HAP-1 (cell line): Measurements from ENCODE around the gene ID3.
"Not testable (repeated sequence)": the region's sequence is repeated elsewhere in the genome, so short reads cannot be mapped to it uniquely, and the experiment has no call there.

Experiments
- DNase-seq, 2 experiments: peaks; one replicate each; pipeline ENCODE4 v3.0.0-alpha.2; 2016 to 2020; ENCODE audit warnings: low spot score in 2 of 2
- H3K27me3 ChIP-seq: fragments of 250-450 bp; sonication (Bioruptor Pico); 2 replicates; pipeline ENCODE4 v1.5.1; 2020; ENCODE audit warnings: low read depth, mild to moderate bottlenecking, moderate library complexity
- H3K36me3 ChIP-seq: fragments of 250-450 bp; sonication (Bioruptor Pico); replicated peaks from 2 replicates; pipeline ENCODE4 v1.5.1; 2020; ENCODE audit warnings: mild to moderate bottlenecking
- H3K4me1 ChIP-seq: fragments of 250-450 bp; sonication (Bioruptor Pico); 2 replicates; pipeline ENCODE4 v1.5.1; 2020; ENCODE audit warnings: mild to moderate bottlenecking
- H3K4me3 ChIP-seq: fragments of 250-450 bp; sonication (Bioruptor Pico); 2 replicates; pipeline ENCODE4 v1.5.1; 2020; ENCODE audit warnings: mild to moderate bottlenecking, moderate library complexity
- H3K9me3 ChIP-seq: fragments of 250-450 bp; sonication (Bioruptor Pico); 2 replicates; pipeline ENCODE4 v1.5.1; 2020; ENCODE audit warnings: mild to moderate bottlenecking, moderate library complexity
- in situ Hi-C: fragments of 300-500 bp; cut with MboI; formaldehyde crosslinking; loops from 3 replicates; pipeline ENCODE4 v1.14.3; 2020; ENCODE audit warnings: low sequenced_read_pairs, inconsistent platforms, mixed read lengths

Gene ID3

GRCh38 chr1:23593556-23594148 is 34.4 kb upstream of the ID3 start:
- H3K9me3 ChIP-seq, result no peaks in the 10 kb centered on the region
- H3K27me3 ChIP-seq, result no peaks in the 10 kb centered on the region
- in situ Hi-C loops, result no loop called here
- H3K36me3 ChIP-seq, result no peaks in the 10 kb centered on the region
- H3K4me3 ChIP-seq, result no peak overlapping the region
- peaks cover 11% of the 10 kb centered on the region for H3K4me1 ChIP-seq
- no peak for DNase-seq

- Histone ChIP-seq H3K4me1 (peaks cover 9% of the 10 kb centered on the region), H3K9me3 (no peaks in the 10 kb centered on the region), H3K4me3 (no peak overlapping the region), H3K27me3 (no peaks in the 10 kb centered on the region), H3K36me3 (no peaks in the 10 kb centered on the region)
- in situ Hi-C loops, result no loop called here
- DNase-seq, result no peak
Observed at GRCh38 chr1:23593042-23593521, 33.8 kb upstream of the ID3 start.

GRCh38 chr1:23592209-23592892 is 33.0 kb upstream of the ID3 start:
- DNase-seq, result no peak
- in situ Hi-C loops, result no loop called here
- no peaks in the 10 kb centered on the region for H3K27me3 ChIP-seq
- H3K4me1 ChIP-seq, result peaks cover 2% of the 10 kb centered on the region
- H3K36me3 ChIP-seq, result no peaks in the 10 kb centered on the region
- H3K9me3 ChIP-seq, result no peaks in the 10 kb centered on the region
- no peak overlapping the region for H3K4me3 ChIP-seq

DNA sequence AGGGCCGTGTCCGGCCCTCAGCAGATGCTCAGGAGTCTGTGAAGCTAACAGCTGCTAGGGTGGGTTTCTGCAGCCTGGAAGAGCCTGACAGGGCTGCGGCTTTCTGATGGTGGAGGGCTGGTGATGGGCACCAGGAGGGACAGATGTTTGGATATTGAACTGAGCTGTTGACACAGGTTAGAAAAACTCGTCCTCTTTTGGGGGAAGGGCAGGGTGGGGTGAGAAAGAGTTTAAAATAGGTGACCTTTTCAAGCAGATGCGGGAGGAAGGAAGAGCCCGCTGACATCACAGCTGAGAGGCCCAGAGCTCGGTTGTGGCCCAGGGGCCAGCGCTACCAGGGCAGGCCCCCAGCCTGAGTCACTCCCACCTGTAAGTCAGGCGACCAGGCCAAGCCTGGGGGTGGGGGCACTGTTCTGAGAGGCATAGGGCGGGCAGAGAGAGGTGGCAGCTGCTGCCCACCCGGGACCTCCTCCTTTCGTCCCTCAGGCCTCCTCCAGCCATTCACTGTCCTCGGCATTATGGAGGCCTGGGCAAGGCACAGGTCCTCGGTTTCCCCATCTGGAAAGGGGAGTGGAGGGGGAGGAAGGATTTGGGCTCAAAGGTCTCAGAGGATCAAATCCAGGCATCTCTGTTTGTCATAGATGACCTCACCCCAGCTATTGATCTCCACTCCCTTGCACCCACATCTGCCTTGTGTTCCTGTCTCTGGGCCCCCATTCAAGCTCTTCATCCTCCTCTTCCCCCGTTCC is 32.3 kb upstream of the ID3 start:
- in situ Hi-C loops, result no loop called here
- DNase-seq, result no peak
- Histone ChIP-seq H3K4me1 (no peaks in the 10 kb centered on the region), H3K9me3 (no peaks in the 10 kb centered on the region), H3K27me3 (no peaks in the 10 kb centered on the region), H3K4me3 (no peak overlapping the region), H3K36me3 (no peaks in the 10 kb centered on the region)

- in situ Hi-C loops, result no loop called here
Observed at GRCh38 chr1:23590058-23590783, 30.9 kb upstream of the ID3 start.

GRCh38 chr1:23589585-23589986 is 30.3 kb upstream of the ID3 start:
- no peak for DNase-seq
- H3K4me3 ChIP-seq, result no peak overlapping the region
- no peaks in the 10 kb centered on the region for H3K9me3 ChIP-seq
- in situ Hi-C loops, result no loop called here
- H3K36me3 ChIP-seq, result no peaks in the 10 kb centered on the region
- H3K27me3 ChIP-seq, result no peaks in the 10 kb centered on the region
- H3K4me1 ChIP-seq, result no peaks in the 10 kb centered on the region

More at GRCh38 chr1:23590058-23590783, 30.9 kb upstream of the ID3 start:
- Histone ChIP-seq H3K4me3 (no peak overlapping the region), H3K27me3 (no peaks in the 10 kb centered on the region), H3K9me3 (no peaks in the 10 kb centered on the region), H3K4me1 (no peaks in the 10 kb centered on the region), H3K36me3 (no peaks in the 10 kb centered on the region)
- DNase-seq, result no peak

DNA sequence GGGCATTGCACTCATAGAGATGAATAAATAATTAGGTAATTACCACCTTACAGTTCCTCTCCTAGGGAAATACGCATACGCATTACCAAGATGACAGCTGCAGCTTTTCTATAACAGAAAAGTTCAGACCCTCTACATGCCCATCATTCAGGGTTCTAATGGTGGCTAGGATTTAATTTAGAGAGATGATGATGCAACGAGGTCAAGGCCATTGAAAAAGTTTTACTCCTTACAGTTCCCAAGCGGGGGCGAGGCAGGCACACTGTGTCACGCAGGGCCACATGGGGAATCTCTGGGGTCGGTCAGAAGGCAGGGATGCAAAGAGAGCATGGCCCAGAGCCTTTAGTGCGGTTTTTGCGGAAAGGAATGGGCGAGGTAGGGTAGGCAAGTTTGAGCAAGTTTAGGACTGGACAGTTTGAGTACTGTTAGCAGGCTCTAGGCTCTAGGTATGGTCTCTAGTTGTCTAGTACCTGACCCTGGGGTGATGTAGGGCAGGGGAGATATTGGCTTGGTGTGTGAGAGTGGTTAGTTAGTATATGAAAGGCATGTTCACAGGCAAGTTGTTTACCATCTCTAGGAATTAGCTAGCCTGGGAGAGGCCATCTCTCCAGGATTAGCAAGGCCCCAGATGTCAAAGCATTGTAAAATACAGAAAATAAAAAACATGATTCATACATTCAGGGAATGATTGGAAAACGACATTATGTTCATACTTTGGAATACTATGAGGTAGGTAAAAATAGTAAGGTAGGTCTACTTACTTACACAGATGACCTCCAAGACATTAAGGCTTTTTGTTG is 29.6 kb upstream of the ID3 start:
- no peaks in the 10 kb centered on the region for H3K36me3 ChIP-seq
- in situ Hi-C loops, result no loop called here
- DNase-seq, result no peak
- H3K9me3 ChIP-seq, result no peaks in the 10 kb centered on the region
- H3K4me3 ChIP-seq, result no peak overlapping the region
- no peaks in the 10 kb centered on the region for H3K27me3 ChIP-seq
- H3K4me1 ChIP-seq, result no peaks in the 10 kb centered on the region

DNA sequence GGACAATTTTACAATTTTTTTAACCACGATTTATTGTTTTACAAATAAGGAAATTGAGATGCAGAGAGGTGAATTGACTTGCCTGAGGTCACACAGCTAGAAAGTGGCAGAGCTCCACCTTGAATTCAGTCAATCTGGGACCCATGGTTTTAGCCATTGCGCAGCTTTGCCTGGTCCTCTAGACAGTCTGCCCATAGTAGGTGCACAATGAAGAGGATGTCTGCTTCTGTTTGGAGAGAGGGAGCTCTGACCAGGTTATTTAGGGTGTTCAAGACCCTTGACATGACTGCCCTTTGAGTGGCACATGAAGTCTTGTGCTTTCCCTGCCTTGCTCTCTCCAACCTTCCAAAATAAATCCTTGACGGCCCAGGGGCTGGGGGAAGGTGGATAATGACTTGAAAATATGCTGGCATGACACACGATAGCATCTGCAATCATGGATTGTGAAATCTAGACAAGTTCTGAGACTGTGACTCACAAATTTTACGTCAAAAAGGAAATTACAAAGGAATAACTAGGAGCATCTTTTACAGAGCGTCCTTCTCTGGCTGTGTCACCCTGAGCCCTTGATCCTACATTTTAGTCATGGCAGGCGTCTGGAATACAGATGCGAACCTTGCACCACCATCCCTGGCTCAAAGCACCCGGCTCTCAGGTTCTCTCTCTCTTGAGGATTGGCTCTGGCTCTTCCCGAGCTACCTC is 26.2 kb upstream of the ID3 start:
- Histone ChIP-seq H3K9me3 (no peaks in the 10 kb centered on the region), H3K27me3 (no peaks in the 10 kb centered on the region), H3K4me3 (no peak overlapping the region), H3K36me3 (no peaks in the 10 kb centered on the region), H3K4me1 (no peaks in the 10 kb centered on the region)
- in situ Hi-C loops, result no loop called here
- no peak for DNase-seq

GRCh38 chr1:23583727-23584126 is 24.4 kb upstream of the ID3 start:
- in situ Hi-C loops, result not testable (repeated sequence)

GRCh38 chr1:23582820-23583219 is 23.5 kb upstream of the ID3 start:
- Histone ChIP-seq H3K27me3 (no peaks in the 10 kb centered on the region), H3K4me3 (no peak overlapping the region), H3K4me1 (peaks cover 2% of the 10 kb centered on the region), H3K36me3 (no peaks in the 10 kb centered on the region), H3K9me3 (no peaks in the 10 kb centered on the region)
- DNase-seq, result no peak
- in situ Hi-C loops, result no loop called here

More at GRCh38 chr1:23583727-23584126, 24.4 kb upstream of the ID3 start:
- not testable (repeated sequence) for H3K27me3 ChIP-seq, H3K4me3 ChIP-seq, H3K4me1 ChIP-seq, H3K9me3 ChIP-seq, DNase-seq, H3K36me3 ChIP-seq

DNA sequence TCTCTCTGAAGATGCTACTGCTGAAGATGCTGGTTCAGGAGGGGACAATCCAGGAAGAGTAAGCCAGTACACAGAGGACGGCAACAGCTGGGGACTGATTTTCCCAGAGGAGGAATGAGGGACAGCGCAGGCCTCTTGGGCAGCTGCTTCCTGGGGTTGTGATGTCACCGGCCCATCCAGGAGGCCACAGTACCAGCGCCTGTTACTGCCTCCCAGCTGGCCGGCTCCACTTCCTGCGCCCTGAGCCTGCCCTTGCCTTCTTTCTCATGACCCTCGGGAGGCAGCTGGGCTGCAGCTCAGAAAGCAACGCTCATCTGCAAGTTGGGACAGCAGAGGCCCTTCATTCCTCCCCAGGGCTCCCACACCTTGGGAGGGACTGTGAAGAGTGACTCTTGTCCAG is 21.9 kb upstream of the ID3 start:
- H3K27me3 ChIP-seq, result no peaks in the 10 kb centered on the region
- H3K4me1 ChIP-seq, result peaks cover 12% of the 10 kb centered on the region
- no peak for DNase-seq
- in situ Hi-C loops, result no loop called here
- H3K9me3 ChIP-seq, result no peaks in the 10 kb centered on the region
- H3K4me3 ChIP-seq, result no peak overlapping the region
- no peaks in the 10 kb centered on the region for H3K36me3 ChIP-seq

DNA sequence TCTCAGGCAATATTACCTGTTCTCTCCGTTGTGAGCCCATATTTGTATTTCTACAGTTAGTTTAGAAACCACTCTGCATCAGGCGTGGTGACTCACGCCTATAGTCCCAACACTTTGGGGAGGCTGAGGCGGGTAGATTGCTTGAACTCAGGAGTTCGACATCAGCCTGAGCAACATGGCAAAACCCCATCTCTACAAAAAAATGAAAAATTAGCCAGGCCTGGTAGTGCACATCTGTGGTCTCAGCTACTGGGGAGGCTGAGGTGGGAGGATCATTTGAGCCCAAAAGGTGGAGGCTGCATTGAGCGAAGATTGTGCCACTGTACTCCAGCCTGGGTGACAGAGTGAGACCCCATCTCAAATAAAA is 19.7 kb upstream of the ID3 start:
- Histone ChIP-seq H3K36me3 (no peaks in the 10 kb centered on the region), H3K4me3 (no peak overlapping the region), H3K9me3 (no peaks in the 10 kb centered on the region), H3K27me3 (no peaks in the 10 kb centered on the region), H3K4me1 (peaks cover 12% of the 10 kb centered on the region)
- in situ Hi-C loops, result no loop called here
- no peak for DNase-seq
